Medulla oblongata (tissue), 1 donor: ENCODE data around the gene NOTCH4.
"Not testable (repeated sequence)": the region's sequence is repeated elsewhere in the genome, so short reads cannot be mapped to it uniquely, and the experiment has no call there.

ENCODE experiments used
- DNase-seq: peaks from one replicate; pipeline ENCODE4 v3.0.0-alpha.2; 2015; ENCODE audit errors: extremely low spot score

Gene NOTCH4

GRCh38 chr6:32218167-32218566 is 5.7 kb downstream of the NOTCH4 start:
- no peak for DNase-seq

- DNase-seq = no peak
Measured at GRCh38 chr6:32216998-32217397, 6.9 kb downstream of the NOTCH4 start.

- DNase-seq = no peak
Measured at GRCh38 chr6:32216285-32216684, 7.6 kb downstream of the NOTCH4 start.

- no peak for DNase-seq
Measured at GRCh38 chr6:32215617-32216016, 8.2 kb downstream of the NOTCH4 start.

- DNase-seq = no peak
Measured at GRCh38 chr6:32214126-32214525, 9.7 kb downstream of the NOTCH4 start.

GRCh38 chr6:32213649-32214048 is 10.2 kb downstream of the NOTCH4 start:
- no peak for DNase-seq

GRCh38 chr6:32212076-32212760 is 11.6 kb downstream of the NOTCH4 start:
- no peak for DNase-seq

- DNase-seq = not testable (repeated sequence)
Measured at GRCh38 chr6:32211432-32211831, 12.4 kb downstream of the NOTCH4 start.

- DNase-seq = no peak
Measured at GRCh38 chr6:32210191-32210601, 13.7 kb downstream of the NOTCH4 start.

- DNase-seq = no peak
Measured at GRCh38 chr6:32208996-32209395, 14.9 kb downstream of the NOTCH4 start.

- DNase-seq = no peak
Measured at GRCh38 chr6:32204268-32204715, 19.6 kb downstream of the NOTCH4 start.

- no peak for DNase-seq
Measured at GRCh38 chr6:32203426-32204267, 20.2 kb downstream of the NOTCH4 start.

GRCh38 chr6:32202186-32202585 is 21.7 kb downstream of the NOTCH4 start:
- no peak for DNase-seq

GRCh38 chr6:32200711-32201475 is 23.0 kb downstream of the NOTCH4 start:
- DNase-seq = no peak

GRCh38 chr6:32198866-32199265 is 25.0 kb downstream of the NOTCH4 start:
- no peak for DNase-seq

- no peak for DNase-seq
Measured at GRCh38 chr6:32198345-32198696, 25.5 kb downstream of the NOTCH4 start.

GRCh38 chr6:32196682-32197616 is 26.9 kb downstream of the NOTCH4 start:
- DNase-seq = peak; percentile 54

GRCh38 chr6:32195902-32196681 is 27.8 kb downstream of the NOTCH4 start:
- DNase-seq = peak; percentile 97

GRCh38 chr6:32195652-32195901 is 28.3 kb downstream of the NOTCH4 start:
- peak; percentile 100 for DNase-seq

GRCh38 chr6:32194825-32195651 is 28.8 kb downstream of the NOTCH4 start:
- peak; percentile 80 for DNase-seq
